NCI-H1417 (cell line): Measurements from ENCODE around the gene GGACT.

Experiments
- DNase-seq, 3 experiments: peaks; one replicate each; lab custom pipeline; 2025; lab: John Stamatoyannopoulos, UW

The GGACT gene

GRCh38 chr13:100513171-100513570 lies 75.4 kb downstream of the GGACT start:
- no peak for DNase-seq

- peak in 1 of 3 experiments; percentile 19 for DNase-seq
Observed at GRCh38 chr13:100512422-100512821, 76.2 kb downstream of the GGACT start.

GRCh38 chr13:100511466-100511865 lies 77.1 kb downstream of the GGACT start:
- peak in 2 of 3 experiments; percentile 49 to 60 for DNase-seq

- DNase-seq: peak; percentile 75 to 96 (median 79)
Observed at GRCh38 chr13:100510208-100510957, 78.2 kb downstream of the GGACT start.

GRCh38 chr13:100508996-100509395 lies 79.6 kb downstream of the GGACT start:
- DNase-seq: peak; percentile 59 to 88 (median 76)

- peak; percentile 78 to 95 (median 83) for DNase-seq
Observed at GRCh38 chr13:100508455-100508854, 80.1 kb downstream of the GGACT start.

- DNase-seq: peak; percentile 39 to 84 (median 70)
Observed at GRCh38 chr13:100506600-100507422, 81.8 kb downstream of the GGACT start.

- DNase-seq: no peak
Observed at GRCh38 chr13:100506154-100506553, 82.4 kb downstream of the GGACT start.

- DNase-seq: no peak
Observed at GRCh38 chr13:100503622-100504021, 85.0 kb downstream of the GGACT start.

GRCh38 chr13:100502446-100502845 lies 86.1 kb downstream of the GGACT start:
- no peak for DNase-seq

- no peak for DNase-seq
Observed at GRCh38 chr13:100497389-100497788, 91.2 kb downstream of the GGACT start.

- peak in 2 of 3 experiments; percentile 68 to 96 for DNase-seq
Observed at GRCh38 chr13:100495455-100495854, 93.1 kb downstream of the GGACT start.

GRCh38 chr13:100493418-100493817 lies 95.2 kb downstream of the GGACT start:
- DNase-seq: no peak

GRCh38 chr13:100491164-100491842 lies 97.3 kb downstream of the GGACT start:
- DNase-seq: no peak

- peak; percentile 83 to 99 (median 97) for DNase-seq
Observed at GRCh38 chr13:100490692-100491091, 97.9 kb downstream of the GGACT start.

GRCh38 chr13:100485265-100485664 lies 103.3 kb downstream of the GGACT start:
- no peak for DNase-seq

- no peak for DNase-seq
Observed at GRCh38 chr13:100484702-100485101, 103.9 kb downstream of the GGACT start.

- peak in 1 of 3 experiments; percentile 54 for DNase-seq
Observed at GRCh38 chr13:100483841-100484381, 104.7 kb downstream of the GGACT start.

GRCh38 chr13:100483139-100483538 lies 105.5 kb downstream of the GGACT start:
- no peak for DNase-seq

GRCh38 chr13:100480676-100481075 lies 107.9 kb downstream of the GGACT start:
- DNase-seq: no peak
